Smooth muscle cell (in vitro differentiated cells): ENCODE data around the gene TUNAR. TPM values are rescaled to one million over a fixed set of nuclear protein-coding genes. Genes with fewer than 3 reads are reported as not detected.

Experiments used
- DNase-seq: peaks from one replicate; lab custom pipeline; 2025; ENCODE audit not compliant: unreplicated experiment; lab: John Stamatoyannopoulos, UW
- H2AFZ ChIP-seq: fragments of 200-600 bp; sonication (generic); 2 replicates; pipeline ENCODE4 v1.6.0; 2016; ENCODE audit warnings: antibody characterized with exemption, low read depth, mild to moderate bottlenecking
- H3F3A ChIP-seq: fragments of 200-600 bp; sonication (generic); 2 replicates; pipeline ENCODE4 v1.6.0; 2017; ENCODE audit warnings: antibody characterized with exemption, low read depth
- H3K27ac ChIP-seq: fragments of 200-600 bp; sonication (generic); 2 replicates; pipeline ENCODE4 v1.5.1; 2016; ENCODE audit warnings: low read depth, mild to moderate bottlenecking
- H3K27me3 ChIP-seq: fragments of 200-600 bp; sonication (generic); 2 replicates; pipeline ENCODE4 v1.6.1; 2016; ENCODE audit warnings: low read depth, mild to moderate bottlenecking
- H3K36me3 ChIP-seq: fragments of 200-600 bp; sonication (generic); 2 replicates; pipeline ENCODE4 v1.5.1; 2016; ENCODE audit warnings: low read depth
- H3K4me1 ChIP-seq: fragments of 200-600 bp; sonication (generic); 2 replicates; pipeline ENCODE4 v1.5.1; 2016; ENCODE audit warnings: low read depth
- H3K4me2 ChIP-seq: fragments of 200-600 bp; sonication (generic); 2 replicates; pipeline ENCODE4 v1.6.0; 2016; ENCODE audit warnings: mild to moderate bottlenecking
- H3K4me3 ChIP-seq: fragments of 200-600 bp; sonication (generic); 2 replicates; pipeline ENCODE4 v1.5.1; 2016; ENCODE audit warnings: mild to moderate bottlenecking
- H3K79me2 ChIP-seq: fragments of 200-600 bp; sonication (generic); 2 replicates; pipeline ENCODE4 v1.6.0; 2016; ENCODE audit warnings: low read depth, mild to moderate bottlenecking
- H3K9ac ChIP-seq: fragments of 200-600 bp; sonication (generic); 2 replicates; pipeline ENCODE4 v1.6.0; 2016; ENCODE audit warnings: low read depth
- H3K9me3 ChIP-seq: fragments of 200-600 bp; sonication (generic); replicated peaks from 2 replicates; pipeline ENCODE4 v1.5.1; 2016; ENCODE audit warnings: low read depth
- H4K20me1 ChIP-seq: fragments of 200-600 bp; sonication (generic); 2 replicates; pipeline ENCODE4 v1.6.0; 2016; ENCODE audit warnings: low read depth
- CTCF ChIP-seq: fragments of 200-600 bp; sonication (generic); IDR thresholded peaks from 2 replicates; pipeline ENCODE4 v1.5.1; 2017; ENCODE audit warnings: borderline replicate concordance, mild to moderate bottlenecking, antibody characterized with exemption; ENCODE audit not compliant: insufficient read depth, poor library complexity, severe bottlenecking
- WGBS: methylation state at CpG from one replicate; pipeline ENCODE4 v1.1.7; 2016; ENCODE audit warnings: low lambda C conversion rate; 5-methylcytosine and 5-hydroxymethylcytosine counted together
- polyA plus RNA-seq: library from polyadenylated mRNA; unstranded; fragments of >200 nt; fragmentation: Nextera tagmentation; extraction: Ambion mirVana; gene quantifications from 2 replicates; pipeline ENCODE4 v1.2.1, GENCODE V29; 2016
- total RNA-seq: library from RNA; depleted of rRNA; stranded (reverse); fragments of >200 nt; gene quantifications from 2 replicates; pipeline ENCODE4 v1.2.3, GENCODE V29; 2014

TUNAR gene
- total and polyA plus RNA-seq, 2 experiments from 2014 or later = not detected

DNA sequence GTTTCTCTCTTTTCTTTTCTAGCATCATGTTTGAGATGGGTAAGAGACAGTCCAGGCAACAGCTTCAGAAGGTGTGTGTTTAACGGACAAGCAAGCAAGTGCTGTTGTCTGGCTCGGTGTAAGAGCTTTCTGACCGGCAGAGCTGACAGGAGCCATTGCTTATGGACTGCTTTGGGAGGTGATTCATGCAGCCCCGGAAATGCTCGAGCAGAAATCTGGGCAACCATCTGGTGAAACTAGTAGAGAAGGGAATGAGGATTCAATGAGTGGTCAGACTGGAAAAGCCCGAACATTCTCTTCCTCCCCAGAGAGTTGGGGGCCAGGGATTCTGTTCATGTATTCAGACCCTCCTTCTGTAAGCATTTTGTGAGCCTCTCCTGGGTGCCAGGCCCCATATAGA, 24.4 kb downstream of the TUNAR start:
- Histone ChIP-seq H3K36me3 (no peaks in the 10 kb centered on the region), H3K79me2 (no peaks in the 10 kb centered on the region), H3F3A (no peaks in the 10 kb centered on the region), H3K9ac (no peak overlapping the region), H3K27me3 (peaks cover 4% of the 10 kb centered on the region), H3K4me2 (no peak overlapping the region), H4K20me1 (no peaks in the 10 kb centered on the region), H3K27ac (no peak overlapping the region), H3K9me3 (no peaks in the 10 kb centered on the region), H3K4me3 (no peak overlapping the region), H3K4me1 (no peaks in the 10 kb centered on the region), H2AFZ (no peak overlapping the region)
- no peak for DNase-seq
- TF ChIP-seq CTCF = no peak
- 67% methylated on average over 6 of the region's 6 CpGs for WGBS

DNA sequence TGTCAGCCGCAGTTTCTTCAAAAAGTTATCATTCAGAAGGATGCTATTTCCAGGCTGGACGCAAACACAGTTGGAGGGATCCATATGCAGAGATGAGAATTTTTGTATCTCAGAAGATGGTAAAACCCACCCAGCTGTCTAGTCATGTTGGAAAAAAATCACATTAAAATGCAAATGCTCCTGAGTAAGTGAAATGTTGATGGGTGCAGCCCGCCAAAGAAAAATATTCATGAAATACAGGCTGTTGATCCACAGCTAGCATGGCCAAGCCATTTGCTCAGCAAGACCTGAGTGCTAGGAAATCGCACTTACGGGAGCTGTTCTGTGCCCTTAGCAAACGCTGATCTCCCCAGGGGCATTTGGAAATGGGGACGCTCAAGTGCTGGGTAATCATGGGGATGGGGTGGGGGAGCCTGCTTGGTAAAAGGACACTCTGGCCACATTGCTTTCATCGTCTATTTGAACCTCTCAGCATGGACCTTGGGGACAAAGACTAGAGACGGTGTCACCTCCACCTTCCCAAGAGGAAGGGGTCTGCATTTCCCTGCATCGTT, 25.7 kb downstream of the TUNAR start:
- H3F3A ChIP-seq = no peaks in the 10 kb centered on the region

GRCh38 chr14:95903165-95903564, 26.5 kb downstream of the TUNAR start:
- no peak for TF ChIP-seq CTCF
- Histone ChIP-seq H3K27ac (no peak overlapping the region), H3K4me1 (no peaks in the 10 kb centered on the region), H3K27me3 (peaks cover 4% of the 10 kb centered on the region), H3F3A (no peaks in the 10 kb centered on the region), H3K9me3 (no peaks in the 10 kb centered on the region), H2AFZ (no peak overlapping the region), H3K36me3 (no peaks in the 10 kb centered on the region), H3K9ac (no peak overlapping the region), H4K20me1 (no peaks in the 10 kb centered on the region), H3K79me2 (no peaks in the 10 kb centered on the region), H3K4me3 (no peak overlapping the region), H3K4me2 (no peak overlapping the region)
- DNase-seq = no peak
- 97% methylated on average over 5 of the region's 5 CpGs for WGBS

More for the DNA sequence above, 25.7 kb downstream of the TUNAR start:
- H3K4me3 ChIP-seq = no peak overlapping the region
- H2AFZ ChIP-seq = no peak overlapping the region
- no peak overlapping the region for H3K27ac ChIP-seq
- no peak for TF ChIP-seq CTCF
- H3K79me2 ChIP-seq = no peaks in the 10 kb centered on the region
- no peaks in the 10 kb centered on the region for H4K20me1 ChIP-seq
- H3K27me3 ChIP-seq = peaks cover 4% of the 10 kb centered on the region
- H3K9me3 ChIP-seq = no peaks in the 10 kb centered on the region
- H3K4me2 ChIP-seq = no peak overlapping the region
- no peaks in the 10 kb centered on the region for H3K36me3 ChIP-seq
- DNase-seq = no peak
- 93% methylated on average over 10 of the region's 10 CpGs for WGBS
- no peaks in the 10 kb centered on the region for H3K4me1 ChIP-seq
- H3K9ac ChIP-seq = no peak overlapping the region

DNA sequence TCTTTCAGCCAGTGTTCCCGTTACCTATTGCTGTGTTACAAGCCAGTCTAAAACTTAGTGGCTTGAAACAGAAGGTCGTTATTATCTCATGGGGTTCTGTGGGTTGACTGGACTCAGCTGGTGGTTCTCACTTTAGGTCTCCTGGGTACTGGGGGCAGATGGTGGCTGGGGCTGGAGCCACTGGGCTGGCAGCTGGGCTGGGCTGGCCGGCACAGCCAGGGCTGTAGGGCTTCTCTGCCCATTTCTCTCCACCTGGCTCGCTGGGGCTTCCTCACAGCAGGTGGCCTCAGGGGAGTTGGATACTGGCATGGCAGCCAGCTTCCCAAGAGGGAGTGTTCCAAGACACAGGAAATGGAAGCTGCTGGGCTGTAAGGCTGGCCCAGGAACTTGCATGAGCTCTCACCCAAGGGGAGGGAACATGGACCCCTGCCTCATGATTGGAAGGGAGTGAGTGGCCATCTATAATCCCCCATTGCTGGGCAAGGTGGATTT, 27.0 kb downstream of the TUNAR start:
- Histone ChIP-seq H3K4me3 (no peak overlapping the region), H3F3A (no peaks in the 10 kb centered on the region), H3K4me2 (no peak overlapping the region), H3K27ac (no peak overlapping the region), H4K20me1 (no peaks in the 10 kb centered on the region), H2AFZ (no peak overlapping the region), H3K9ac (no peak overlapping the region), H3K36me3 (no peaks in the 10 kb centered on the region), H3K27me3 (peaks cover 4% of the 10 kb centered on the region), H3K79me2 (no peaks in the 10 kb centered on the region), H3K9me3 (no peaks in the 10 kb centered on the region), H3K4me1 (no peaks in the 10 kb centered on the region)
- TF ChIP-seq CTCF = no peak
- no peak for DNase-seq
- WGBS = 81% methylated on average over 4 of the region's 4 CpGs
